K562 (cell line): ENCODE results near the gene FMNL2. TPM values are rescaled to one million over a fixed set of nuclear protein-coding genes. Genes with fewer than 3 reads are reported as not detected.

ENCODE experiments used
- ATAC-seq: fragments of 200-7000 bp; cut with Tn5 transposase; 3 replicates; pipeline ENCODE4 v1.9.1; 2020; ENCODE audit warnings: moderate library complexity
- BruUV-seq: library from RNA; stranded (reverse); fragments of 400-500 nt; replicated peaks from 2 replicates; lab custom pipeline; 2021; lab: Mats Ljungman, UMichigan
- CTCF ChIA-PET: fragments of 300-600 bp; formaldehyde crosslinking; extraction: SDS; loops from one replicate; lab custom pipeline; 2021; ENCODE audit warnings: low intra/inter-chr PET ratio; lab: Yijun Ruan, JAX
- POLR2A ChIA-PET: fragments of 300-600, 350-650 bp; sonication (Branson Sonifier 250); formaldehyde crosslinking; extraction: SDS; loops from one replicate; lab custom pipeline; 2021; ENCODE audit warnings: antibody characterized with exemption, inconsistent platforms; lab: Yijun Ruan, JAX
- DNase-seq, 4 experiments: peaks; one replicate each; pipeline versions ENCODE4 v3.0.0 to v3.0.0-alpha.2; 2011 to 2018; ENCODE audit warnings: low spot score in 3 of 4, mixed read lengths in 3 of 4; ENCODE audit errors: extremely low read depth in 1 of 4
- FAIRE-seq: peaks from 2 replicates; lab custom pipeline; 2011; peaks lifted over from hg19 to GRCh38; lab: Jason Lieb, UNC
- H2AFZ ChIP-seq: 2 replicates; pipeline ENCODE4 v1.6.0; 2011; ENCODE audit warnings: low read depth, low read length, control low read depth, inconsistent platforms
- H3K27ac ChIP-seq: fragments of 200-600 bp; 3 replicates; pipeline ENCODE4 v1.8.0; 2011; ENCODE audit warnings: low read depth, mild to moderate bottlenecking, control low read depth, inconsistent platforms, low read length, moderate library complexity, mixed read lengths; ENCODE audit errors: extremely low read depth
- H3K27me3 ChIP-seq, 2 experiments: fragments of 300-600 bp in 1 of 2; 2 replicates in 1 of 2; 3 replicates in 1 of 2; pipeline versions ENCODE4 v1.6.0 to v1.8.0; 2011; ENCODE audit warnings: inconsistent platforms in 2 of 2, low read length in 2 of 2, mild to moderate bottlenecking in 1 of 2, mixed read lengths in 1 of 2, moderate library complexity in 1 of 2; ENCODE audit not compliant: control insufficient read depth in 2 of 2, insufficient read depth in 2 of 2
- H3K36me3 ChIP-seq: fragments of 300-600 bp; 3 replicates; pipeline ENCODE4 v1.8.0; 2011; ENCODE audit warnings: mild to moderate bottlenecking, low read length, inconsistent platforms; ENCODE audit not compliant: control insufficient read depth, insufficient read depth
- H3K4me1 ChIP-seq, 2 experiments: fragments of 200-600 bp in 1 of 2; replicated peaks in 1 of 2; 2 replicates in 1 of 2; 3 replicates in 1 of 2; pipeline versions ENCODE4 v1.5.1 to v1.8.0; 2011; ENCODE audit warnings: inconsistent platforms in 2 of 2, low read length in 2 of 2, mild to moderate bottlenecking in 1 of 2, mixed read lengths in 1 of 2, moderate library complexity in 1 of 2; ENCODE audit not compliant: control insufficient read depth in 2 of 2, insufficient read depth in 2 of 2
- H3K4me2 ChIP-seq: 2 replicates; pipeline ENCODE4 v1.6.1; 2011; ENCODE audit warnings: low read length, control low read depth, inconsistent platforms, mixed read lengths; ENCODE audit not compliant: insufficient read depth
- H3K4me3 ChIP-seq: fragments of 200-600 bp; sonication (generic), shearing (Covaris generic); 2 replicates; pipeline ENCODE4 v1.5.1; 2016; ENCODE audit warnings: control low read depth, inconsistent platforms
- H3K79me2 ChIP-seq: fragments of 200-600 bp; 3 replicates; pipeline ENCODE4 v1.8.0; 2011; ENCODE audit warnings: low read length, inconsistent platforms; ENCODE audit not compliant: control insufficient read depth, insufficient read depth
- H3K9ac ChIP-seq, 2 experiments: 2 replicates each; pipeline versions ENCODE4 v1.6.0 to v1.6.1; 2011; ENCODE audit warnings: low read depth in 2 of 2, low read length in 2 of 2, control low read depth in 1 of 2, inconsistent platforms in 1 of 2, mild to moderate bottlenecking in 1 of 2, mixed read lengths in 1 of 2; ENCODE audit not compliant: insufficient read depth in 1 of 2
- H3K9me1 ChIP-seq: one replicate; pipeline ENCODE4 v1.6.0; 2011; ENCODE audit warnings: inconsistent platforms, mild to moderate bottlenecking, low read length, moderate library complexity; ENCODE audit not compliant: control insufficient read depth, insufficient read depth
- H3K9me3 ChIP-seq: replicated peaks from 2 replicates; pipeline ENCODE4 v1.5.1; 2011; ENCODE audit warnings: low read depth, low read length, inconsistent platforms; ENCODE audit not compliant: control insufficient read depth, insufficient read depth
- H4K20me1 ChIP-seq: replicated peaks from 2 replicates; pipeline ENCODE4 v1.6.1; 2011; ENCODE audit warnings: low read length, inconsistent platforms, mixed read lengths; ENCODE audit not compliant: control insufficient read depth, insufficient read depth
- CEBPG ChIP-seq, 3 experiments: fragments of 200-800 bp in 1 of 3; sonication (Bioruptor generic) in 1 of 3; sonication (generic) in 1 of 3; formaldehyde crosslinking in 1 of 3; IDR thresholded peaks in 2 of 3; conservative IDR thresholded peaks in 1 of 3; 2 replicates each; pipeline versions ENCODE4 v1.6.1 to v1.8.0; 2016 to 2022; ENCODE audit warnings: missing compliant biosample characterization in 2 of 3, missing genetic modification characterization in 2 of 3, mild to moderate bottlenecking in 1 of 3, missing genetic modification reagents in 1 of 3
- HDAC6 ChIP-seq: IDR thresholded peaks from 2 replicates; pipeline ENCODE4 v1.6.1; 2012; ENCODE audit warnings: low read depth, mild to moderate bottlenecking, control low read depth, inconsistent platforms, low read length, moderate library complexity
- KHSRP ChIP-seq: fragments of 450-650 bp; IDR thresholded peaks from 2 replicates; pipeline ENCODE4 v1.6.1; 2017
- WGBS: fragments of 100-300 bp; shearing (Covaris generic); methylation state at CpG from one replicate; pipeline ENCODE4 v1.1.6; 2016; ENCODE audit warnings: low coverage, mixed read lengths; ENCODE audit not compliant: insufficient coverage; ENCODE audit errors: missing lambda C conversion rate; 5-methylcytosine and 5-hydroxymethylcytosine counted together
- in situ Hi-C: fragments of 300-500 bp; cut with MboI; formaldehyde crosslinking; loops from 4 replicates; pipeline ENCODE4 v1.15.0; 2018; ENCODE audit warnings: inconsistent platforms, mixed read lengths
- intact Hi-C: fragments of 100-400 bp; cut with micrococcal nuclease; formaldehyde crosslinking; loops from 2 replicates; pipeline ENCODE4 v1.14.2; 2022
- polyA plus RNA-seq, 8 experiments: library from polyadenylated mRNA; depleted of rRNA in 4 of 8; stranded (reverse) in 5 of 8; unstranded in 3 of 8; fragments of >200 nt; fragmentation: Nextera tagmentation in 2 of 8; fragmentation: Illumina TruSeq in 1 of 8; extraction: Ambion mirVana in 2 of 8; extraction: Trizol in 1 of 8; gene quantifications; 2 replicates each; pipeline versions ENCODE4 v1.2.1 to v1.2.3, GENCODE V29; 2011 to 2014; ENCODE audit warnings: inconsistent platforms in 1 of 8, missing spikeins in 1 of 8
- total RNA-seq, 7 experiments: library from RNA; depleted of rRNA in 6 of 7; stranded (reverse); fragments of >200 nt in 6 of 7; fragmentation: Illumina TruSeq in 2 of 7; extraction: Trizol in 2 of 7; gene quantifications; 2 replicates each; pipeline versions ENCODE4 v1.2.1 to v1.2.3, GENCODE V29; 2011 to 2021; ENCODE audit warnings: low replicate concordance in 1 of 7
- TF ChIP-seq, protein P1 (sequence below): sonication (generic); formaldehyde crosslinking; IDR thresholded peaks from 2 replicates; pipeline ENCODE4 v1.8.0; 2022; ENCODE audit warnings: mild to moderate bottlenecking, missing genetic modification reagents
- TF ChIP-seq, protein P2 (sequence below): fragments of 450-650 bp; IDR thresholded peaks from 2 replicates; pipeline ENCODE4 v1.6.1; 2016
- TF ChIP-seq, protein P3 (sequence below): fragments of 250-450 bp; sonication (Bioruptor Pico); IDR thresholded peaks from 2 replicates; pipeline ENCODE4 v1.8.0; 2022; ENCODE audit warnings: moderate library complexity, mild to moderate bottlenecking, inconsistent platforms
- TF ChIP-seq, protein P4 (sequence below): fragments of 250-450 bp; sonication (Bioruptor Pico); IDR thresholded peaks from 2 replicates; pipeline ENCODE4 v1.8.0; 2021; ENCODE audit warnings: borderline replicate concordance, mild to moderate bottlenecking, moderate library complexity; ENCODE audit not compliant: poor library complexity, severe bottlenecking

Gene FMNL2
- total and polyA plus RNA-seq, 9 of the 15 experiments (the other 6 are each of a cell fraction or from before 2014, with no cell fraction given), result 0.15 to 0.49 (median 0.24) TPM; not detected in 1

DNA sequence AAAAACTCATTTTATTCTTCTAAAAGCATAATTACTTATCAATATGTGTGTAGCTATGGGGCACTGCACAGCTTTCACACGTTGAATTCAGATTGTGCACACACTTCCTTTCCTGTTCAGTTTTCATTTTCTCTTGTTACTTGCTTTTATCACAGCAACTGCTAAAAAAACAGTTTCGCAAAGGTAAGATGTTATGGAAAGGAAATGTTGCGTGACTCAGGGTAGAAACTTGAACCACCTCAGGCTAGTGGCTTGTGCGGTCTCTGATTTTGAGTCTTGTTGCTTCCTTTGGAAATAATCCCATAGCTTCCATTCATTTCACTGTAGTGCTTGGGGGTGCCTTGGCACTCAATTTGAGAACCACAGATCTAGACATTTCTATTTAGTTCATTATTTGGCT lies 171.9 kb downstream of the FMNL2 start (continued):
- TF ChIP-seq, protein P1, sequence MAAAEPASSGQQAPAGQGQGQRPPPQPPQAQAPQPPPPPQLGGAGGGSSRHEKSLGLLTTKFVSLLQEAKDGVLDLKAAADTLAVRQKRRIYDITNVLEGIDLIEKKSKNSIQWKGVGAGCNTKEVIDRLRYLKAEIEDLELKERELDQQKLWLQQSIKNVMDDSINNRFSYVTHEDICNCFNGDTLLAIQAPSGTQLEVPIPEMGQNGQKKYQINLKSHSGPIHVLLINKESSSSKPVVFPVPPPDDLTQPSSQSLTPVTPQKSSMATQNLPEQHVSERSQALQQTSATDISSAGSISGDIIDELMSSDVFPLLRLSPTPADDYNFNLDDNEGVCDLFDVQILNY (CRISPR knock-in tag), result no peak
- TF ChIP-seq, protein P2, sequence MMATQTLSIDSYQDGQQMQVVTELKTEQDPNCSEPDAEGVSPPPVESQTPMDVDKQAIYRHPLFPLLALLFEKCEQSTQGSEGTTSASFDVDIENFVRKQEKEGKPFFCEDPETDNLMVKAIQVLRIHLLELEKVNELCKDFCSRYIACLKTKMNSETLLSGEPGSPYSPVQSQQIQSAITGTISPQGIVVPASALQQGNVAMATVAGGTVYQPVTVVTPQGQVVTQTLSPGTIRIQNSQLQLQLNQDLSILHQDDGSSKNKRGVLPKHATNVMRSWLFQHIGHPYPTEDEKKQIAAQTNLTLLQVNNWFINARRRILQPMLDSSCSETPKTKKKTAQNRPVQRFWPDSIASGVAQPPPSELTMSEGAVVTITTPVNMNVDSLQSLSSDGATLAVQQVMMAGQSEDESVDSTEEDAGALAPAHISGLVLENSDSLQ, result no peak
- TF ChIP-seq, protein P3, sequence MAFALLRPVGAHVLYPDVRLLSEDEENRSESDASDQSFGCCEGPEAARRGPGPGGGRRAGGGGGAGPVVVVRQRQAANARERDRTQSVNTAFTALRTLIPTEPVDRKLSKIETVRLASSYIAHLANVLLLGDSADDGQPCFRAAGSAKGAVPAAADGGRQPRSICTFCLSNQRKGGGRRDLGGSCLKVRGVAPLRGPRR (CRISPR knock-in tag), result no peak
- TF ChIP-seq HDAC6, result no peak
- TF ChIP-seq, protein P4, sequence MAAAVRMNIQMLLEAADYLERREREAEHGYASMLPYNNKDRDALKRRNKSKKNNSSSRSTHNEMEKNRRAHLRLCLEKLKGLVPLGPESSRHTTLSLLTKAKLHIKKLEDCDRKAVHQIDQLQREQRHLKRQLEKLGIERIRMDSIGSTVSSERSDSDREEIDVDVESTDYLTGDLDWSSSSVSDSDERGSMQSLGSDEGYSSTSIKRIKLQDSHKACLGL, result no peak

DNA sequence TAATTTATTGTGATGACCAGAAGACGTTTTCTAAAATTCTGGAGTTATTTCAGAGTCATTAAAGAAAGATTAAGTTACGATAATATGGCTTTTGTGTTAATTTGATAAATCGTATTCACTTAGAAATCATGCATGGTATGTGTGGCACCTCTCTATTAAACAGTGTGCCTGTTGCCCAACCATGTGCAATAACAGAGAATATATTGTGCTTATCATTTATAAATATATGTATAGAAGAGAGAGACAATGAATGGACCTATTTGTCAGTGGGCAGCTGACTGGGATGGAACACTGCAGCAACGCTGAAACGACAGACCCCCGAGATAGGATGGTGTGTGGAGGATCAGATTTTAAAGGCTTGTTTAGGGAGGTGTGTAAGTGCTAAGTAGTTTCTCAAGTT lies 172.9 kb downstream of the FMNL2 start:
- intact Hi-C loops (no loop called here), in situ Hi-C loops (no loop called here)
- CTCF ChIA-PET, result no interaction called here
- no peaks in the 10 kb centered on the region for H3K79me2 ChIP-seq
- no peaks in the 10 kb centered on the region for H3K4me1 ChIP-seq
- no peaks in the 10 kb centered on the region for H3K9me1 ChIP-seq
- WGBS, result 2% methylated on average over 6 of the region's 6 CpGs
- no peaks in the 10 kb centered on the region for H3K9me3 ChIP-seq
- no peak overlapping the region for H2AFZ ChIP-seq
- FAIRE-seq (no peak), DNase-seq (no peak), ATAC-seq (no peak)
- H3K4me2 ChIP-seq, result no peak overlapping the region
- H3K36me3 ChIP-seq, result no peaks in the 10 kb centered on the region
- H4K20me1 ChIP-seq, result no peaks in the 10 kb centered on the region; the same call in 1 of the 2 replicates
- POLR2A ChIA-PET, result interaction anchor here (0.6 kb wide), 1 partner anchor 318 kb away, joined by 3 read pairs; no protein-coding TSS in a partner anchor
- H3K9ac ChIP-seq, result no peak overlapping the region
- no peaks in the 10 kb centered on the region for H3K27me3 ChIP-seq
- BruUV-seq, result no TSS peak
- TF ChIP-seq CEBPG (CRISPR knock-in tag; IDR thresholded peaks at IDR 0.05) (no peak), CEBPG (tag; conservative IDR thresholded peaks at IDR 0.05 in 1 of 2, IDR thresholded peaks at IDR 0.05 in 1 of 2) (0 out of 4 replicates have a peak, but pooled peaks of 1 of the 2 experiments have one; percentile 15), KHSRP (no peak)
- no peak overlapping the region for H3K27ac ChIP-seq
- no peak overlapping the region for H3K4me3 ChIP-seq
